Fibroblast of lung (primary cell): ENCODE data around the gene RGS19.

Source experiments
- CTCF ChIP-seq, 2 donors: IDR thresholded peaks in 1 of 2; conservative IDR thresholded peaks in 1 of 2; 1 replicate in 1 of 2; 2 replicates in 1 of 2; pipeline ENCODE4 v1.5.1; 2011 to 2012; ENCODE audit warnings: low read length in 2 of 2, control low read depth in 1 of 2, inconsistent platforms in 1 of 2, low read depth in 1 of 2, mild to moderate bottlenecking in 1 of 2
- EZH2 ChIP-seq: IDR thresholded peaks from 2 replicates; pipeline ENCODE4 v1.5.1; 2012; ENCODE audit warnings: low read length, control low read depth, mild to moderate bottlenecking; ENCODE audit errors: missing control alignments

GRCh38 chr20:64030371-64031134, 48.8 kb downstream of the RGS19 start:
- TF ChIP-seq CTCF (conservative IDR thresholded peaks at IDR 0.05 in 1 of 2, IDR thresholded peaks at IDR 0.05 in 1 of 2; ENCODE audit: low read depth in 1 of 2, low read length in 2 of 2): no peak
- TF ChIP-seq EZH2: no peak
